SK-N-SH (cell line): ENCODE measurements around the gene DHRSX. TPM values are rescaled to one million over a fixed set of nuclear protein-coding genes. Genes with fewer than 3 reads are reported as not detected.

ENCODE experiments used
- CTCF ChIA-PET: fragments of 300-600, 350-600 bp; formaldehyde crosslinking; extraction: SDS; loops from one replicate; lab custom pipeline; 2021; lab: Yijun Ruan, JAX
- POLR2A ChIA-PET: fragments of 350-600 bp; sonication (Branson Sonifier 250); formaldehyde crosslinking; extraction: SDS; loops from one replicate; lab custom pipeline; 2020; ENCODE audit warnings: antibody characterized with exemption, inconsistent platforms; lab: Yijun Ruan, JAX
- DNase-seq: peaks from one replicate; pipeline ENCODE4 v3.0.0; 2012
- H2AFZ ChIP-seq: fragments of 200-600 bp; sonication (generic); 2 replicates; pipeline ENCODE4 v1.8.1; 2016; ENCODE audit warnings: antibody characterized with exemption, mild to moderate bottlenecking, low read depth
- H3F3A ChIP-seq: fragments of 200-600 bp; sonication (generic); replicated peaks from 2 replicates; pipeline ENCODE3; 2016; ENCODE audit warnings: antibody characterized with exemption, mild to moderate bottlenecking; ENCODE audit not compliant: insufficient read depth
- H3K27ac ChIP-seq, 2 experiments: fragments of 200-500 bp in 1 of 2; fragments of 200-600 bp in 1 of 2; sonication (Bioruptor generic) in 1 of 2; sonication (generic), shearing (Covaris generic) in 1 of 2; 2 replicates each; pipeline versions ENCODE4 v1.5.1 to v1.6.1; 2014 to 2016; ENCODE audit warnings: low read depth in 2 of 2, inconsistent platforms in 1 of 2, low read length in 1 of 2, mild to moderate bottlenecking in 1 of 2, mixed read lengths in 1 of 2
- H3K27me3 ChIP-seq: fragments of 200-600 bp; sonication (generic), shearing (Covaris generic); 2 replicates; pipeline ENCODE4 v1.6.1; 2016; ENCODE audit warnings: mixed run types; ENCODE audit not compliant: insufficient read depth
- H3K36me3 ChIP-seq, 2 experiments: fragments of 200-500 bp in 1 of 2; fragments of 200-600 bp in 1 of 2; sonication (Bioruptor generic) in 1 of 2; sonication (generic) in 1 of 2; replicated peaks in 1 of 2; 2 replicates each; pipeline versions ENCODE3 to v1.5.1; 2014 to 2016; ENCODE audit warnings: low read length in 1 of 2, mild to moderate bottlenecking in 1 of 2; ENCODE audit not compliant: insufficient read depth in 2 of 2, control insufficient read depth in 1 of 2
- H3K4me1 ChIP-seq, 2 experiments: fragments of 200-500 bp in 1 of 2; fragments of 200-600 bp in 1 of 2; sonication (Bioruptor generic) in 1 of 2; sonication (generic), shearing (Covaris generic) in 1 of 2; 2 replicates each; pipeline versions ENCODE4 v1.5.1 to v1.6.1; 2014 to 2016; ENCODE audit warnings: low read depth in 1 of 2, low read length in 1 of 2, mixed run types in 1 of 2; ENCODE audit not compliant: insufficient read depth in 2 of 2, control insufficient read depth in 1 of 2
- H3K4me2 ChIP-seq: fragments of 200-600 bp; sonication (generic), shearing (Covaris generic); 2 replicates; pipeline ENCODE4 v1.6.1; 2017; ENCODE audit warnings: mixed run types
- H3K4me3 ChIP-seq, 2 experiments: fragments of 200-500 bp in 1 of 2; fragments of 200-600 bp in 1 of 2; sonication (Bioruptor generic) in 1 of 2; sonication (generic), shearing (Covaris generic) in 1 of 2; 2 replicates each; pipeline versions ENCODE4 v1.5.1 to v1.8.1; 2014 to 2016; ENCODE audit warnings: low read depth in 2 of 2, inconsistent platforms in 1 of 2, low read length in 1 of 2, mild to moderate bottlenecking in 1 of 2, mixed read lengths in 1 of 2, moderate library complexity in 1 of 2
- H3K79me2 ChIP-seq: fragments of 200-600 bp; sonication (generic); 2 replicates; pipeline ENCODE4 v1.8.1; 2017; ENCODE audit warnings: mild to moderate bottlenecking; ENCODE audit not compliant: insufficient read depth
- H3K9ac ChIP-seq: fragments of 200-600 bp; sonication (generic); 2 replicates; pipeline ENCODE4 v1.6.1; 2017; ENCODE audit warnings: mixed run types
- H3K9me2 ChIP-seq: fragments of 200-600 bp; sonication (generic); 2 replicates; pipeline ENCODE4 v1.6.1; 2017; ENCODE audit warnings: mixed run types
- H3K9me3 ChIP-seq: fragments of 200-600 bp; sonication (generic); 2 replicates; pipeline ENCODE4 v1.6.1; 2017; ENCODE audit warnings: mixed run types, mild to moderate bottlenecking, moderate library complexity
- H4K20me1 ChIP-seq: fragments of 200-600 bp; sonication (generic); 2 replicates; pipeline ENCODE4 v1.6.1; 2017; ENCODE audit warnings: mild to moderate bottlenecking, mixed run types; ENCODE audit not compliant: insufficient read depth
- CHD2 ChIP-seq: fragments of 150-350 bp; IDR thresholded peaks from 2 replicates; pipeline ENCODE4 v1.6.1; 2018; ENCODE audit warnings: low read length; ENCODE audit not compliant: partially characterized antibody
- ELF1 ChIP-seq: IDR thresholded peaks from 2 replicates; pipeline ENCODE4 v1.4.0; 2012
- EP300 ChIP-seq, 2 experiments: IDR thresholded peaks; 2 replicates each; pipeline versions ENCODE4 v1.4.0 to v1.6.1; 2012; ENCODE audit warnings: borderline replicate concordance in 1 of 2, low read depth in 1 of 2, low read length in 1 of 2
- EZH2phosphoT487 ChIP-seq: fragments of 200-600 bp; sonication (generic); IDR thresholded peaks from 2 replicates; pipeline ENCODE4 v1.6.1; 2017; ENCODE audit warnings: low read depth, mixed run types, mild to moderate bottlenecking, antibody characterized with exemption, moderate library complexity, borderline replicate concordance
- FOSL2 ChIP-seq: IDR thresholded peaks from 2 replicates; pipeline ENCODE4 v1.4.0; 2012; ENCODE audit warnings: low read depth, mild to moderate bottlenecking, moderate library complexity, borderline replicate concordance
- FOXJ3 ChIP-seq: sonication (generic); formaldehyde crosslinking; IDR thresholded peaks from 2 replicates; pipeline ENCODE4 v1.5.1; 2020; ENCODE audit warnings: mild to moderate bottlenecking, missing genetic modification reagents
- FOXM1 ChIP-seq: IDR thresholded peaks from 2 replicates; pipeline ENCODE4 v1.4.0; 2012; ENCODE audit warnings: low read depth, mild to moderate bottlenecking
- GABPA ChIP-seq: IDR thresholded peaks from 2 replicates; pipeline ENCODE4 v1.4.0; 2012; ENCODE audit warnings: low read depth, mild to moderate bottlenecking
- GATA2 ChIP-seq: sonication (generic); formaldehyde crosslinking; IDR thresholded peaks from 2 replicates; pipeline ENCODE4 v1.5.0; 2020; ENCODE audit warnings: mild to moderate bottlenecking, missing genetic modification reagents
- JUND ChIP-seq: IDR thresholded peaks from 2 replicates; pipeline ENCODE4 v1.4.0; 2012
- MXI1 ChIP-seq: IDR thresholded peaks from 2 replicates; pipeline ENCODE4 v1.6.1; 2012; ENCODE audit warnings: mild to moderate bottlenecking, low read depth, low read length, improper control_type of control experiment
- NRF1 ChIP-seq: IDR thresholded peaks from 2 replicates; pipeline ENCODE4 v1.6.1; 2012; ENCODE audit warnings: low read depth, mild to moderate bottlenecking, low read length
- POLR2AphosphoS5 ChIP-seq: IDR thresholded peaks from 2 replicates; pipeline ENCODE4 v1.6.1; 2012; ENCODE audit warnings: low read depth, low read length
- RAD21 ChIP-seq: IDR thresholded peaks from 2 replicates; pipeline ENCODE4 v1.6.1; 2012; ENCODE audit warnings: mild to moderate bottlenecking, low read length
- RFX5 ChIP-seq: IDR thresholded peaks from 2 replicates; pipeline ENCODE4 v1.6.1; 2012; ENCODE audit warnings: mild to moderate bottlenecking, improper control_type of control experiment, low read length
- SIN3A ChIP-seq: IDR thresholded peaks from 2 replicates; pipeline ENCODE4 v1.6.1; 2012; ENCODE audit warnings: low read depth, mild to moderate bottlenecking, low read length, moderate library complexity, borderline replicate concordance
- SMC3 ChIP-seq: IDR thresholded peaks from 2 replicates; pipeline ENCODE4 v1.6.1; 2012; ENCODE audit warnings: low read depth, low read length, improper control_type of control experiment
- TAF1 ChIP-seq: IDR thresholded peaks from 2 replicates; pipeline ENCODE4 v1.6.1; 2012; ENCODE audit warnings: low read depth, mild to moderate bottlenecking, low read length, moderate library complexity, borderline replicate concordance
- WGBS: methylation state at CpG from one replicate; pipeline ENCODE4 v1.1.6; 2017; ENCODE audit warnings: low lambda C conversion rate; 5-methylcytosine and 5-hydroxymethylcytosine counted together
- polyA plus RNA-seq, 3 experiments: library from polyadenylated mRNA; depleted of rRNA; stranded (reverse); fragments of >200 nt; gene quantifications; 2 replicates each; pipeline ENCODE4 v1.2.3, GENCODE V29; 2012
- TF ChIP-seq, protein P1 (sequence below): IDR thresholded peaks from 2 replicates; pipeline ENCODE4 v1.4.0; 2012; ENCODE audit warnings: low read depth, borderline replicate concordance
- TF ChIP-seq, protein P2 (sequence below): IDR thresholded peaks from 2 replicates; pipeline ENCODE4 v1.6.1; 2012; ENCODE audit warnings: mild to moderate bottlenecking, low read depth, low read length, moderate library complexity
- TF ChIP-seq, protein P3 (sequence below): fragments of 150-350 bp; IDR thresholded peaks from 2 replicates; pipeline ENCODE4 v1.6.1; 2017; ENCODE audit warnings: antibody characterized with exemption, low read length, low read depth, borderline replicate concordance

The DHRSX gene
- polyA plus RNA-seq, 1 of the 3 experiments (the other 2 are of a cell fraction), result 34.3 TPM

DNA sequence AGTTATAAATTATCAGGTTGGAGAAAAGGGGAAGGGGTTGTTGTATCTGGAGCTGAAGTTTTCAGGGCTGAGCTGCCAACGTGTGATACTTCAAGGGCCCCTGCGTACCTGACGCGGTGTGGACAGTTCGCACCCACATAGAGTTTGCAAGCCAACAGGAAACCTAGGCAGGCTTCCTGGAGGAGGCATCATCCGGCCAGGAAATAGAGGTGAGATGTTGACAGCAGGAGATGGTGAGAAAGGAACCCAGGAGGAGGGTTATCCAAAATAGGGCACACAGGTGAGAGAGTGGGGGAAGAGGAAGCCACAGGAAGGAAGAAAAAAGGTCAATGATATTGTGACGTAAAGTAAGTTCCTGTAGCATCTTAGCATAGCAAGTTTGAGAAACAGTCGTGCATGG lies 127.2 kb downstream of the DHRSX start:
- ChIA-PET POLR2A (no interaction called here), CTCF (no interaction called here)
- no peaks in the 10 kb centered on the region for H3F3A ChIP-seq
- DNase-seq, result no peak
- H3K9me3 ChIP-seq, result no peaks in the 10 kb centered on the region
- no peaks in the 10 kb centered on the region for H3K4me1 ChIP-seq
- H3K4me2 ChIP-seq, result no peak overlapping the region
- H3K9me2 ChIP-seq, result no peaks in the 10 kb centered on the region
- H3K79me2 ChIP-seq, result no peaks in the 10 kb centered on the region
- no peaks in the 10 kb centered on the region for H3K27me3 ChIP-seq
- H2AFZ ChIP-seq, result no peak overlapping the region
- H3K4me3 ChIP-seq, result no peak overlapping the region
- H3K27ac ChIP-seq, result no peak overlapping the region; a peak in 1 of 4 replicates
- no peak overlapping the region for H3K9ac ChIP-seq
- TF ChIP-seq JUND, result no peak
- TF ChIP-seq ELF1, result no peak
- no peak for TF ChIP-seq GABPA
- no peak for TF ChIP-seq CHD2
- no peak for TF ChIP-seq GATA2 (CRISPR knock-in tag)
- no peak for TF ChIP-seq MXI1
- TF ChIP-seq RAD21, result no peak
- 90% methylated on average over 8 of the region's 8 CpGs for WGBS
- no peaks in the 10 kb centered on the region for H3K36me3 ChIP-seq
- no peaks in the 10 kb centered on the region for H4K20me1 ChIP-seq

DNA sequence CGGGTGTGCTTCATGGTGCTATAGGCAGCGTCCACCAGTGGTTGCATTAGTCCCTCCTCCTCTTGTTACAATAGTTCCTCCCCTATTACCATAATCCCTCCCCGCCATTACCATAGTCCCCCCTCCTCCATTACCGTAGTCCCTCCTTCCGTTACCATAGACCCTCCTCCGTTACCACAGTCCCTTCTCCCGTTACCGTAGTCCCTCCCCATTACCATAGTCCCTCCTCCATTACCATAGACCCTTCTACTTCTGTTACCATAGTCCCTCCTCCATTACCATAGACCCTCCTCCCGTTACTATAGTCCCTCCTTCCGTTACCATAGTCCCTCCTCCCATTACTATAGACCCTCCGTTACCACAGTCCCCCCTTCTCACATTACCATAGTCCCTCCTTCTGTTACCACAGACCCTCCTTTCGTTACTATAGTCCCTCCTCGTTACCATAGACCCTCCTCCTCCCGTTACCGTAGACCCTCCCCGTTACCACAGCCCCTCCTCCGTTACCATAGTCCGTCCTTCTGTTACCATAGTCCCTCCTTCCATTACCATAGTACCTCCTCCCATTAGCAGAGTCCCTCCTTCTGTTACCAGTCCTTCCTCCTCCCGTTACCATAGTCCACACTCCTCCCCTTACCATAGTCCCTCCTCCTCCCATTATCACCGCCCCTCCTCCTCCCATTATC lies 129.6 kb downstream of the DHRSX start:
- H3K27ac ChIP-seq, result peak overlapping the region in 1 of 2 experiments; percentile 46; a peak in 1 of 4 replicates
- DNase-seq, result no peak
- no peaks in the 10 kb centered on the region for H3K79me2 ChIP-seq
- no peaks in the 10 kb centered on the region for H3K9me2 ChIP-seq
- H3K9ac ChIP-seq, result no peak overlapping the region
- POLR2A ChIA-PET, result no interaction called here
- H3F3A ChIP-seq, result no peaks in the 10 kb centered on the region
- H3K4me3 ChIP-seq, result no peak overlapping the region
- H4K20me1 ChIP-seq, result no peaks in the 10 kb centered on the region
- H3K4me2 ChIP-seq, result no peak overlapping the region
- H2AFZ ChIP-seq, result no peak overlapping the region
- WGBS, result 89% methylated on average over 20 of the region's 20 CpGs
- no peaks in the 10 kb centered on the region for H3K36me3 ChIP-seq
- TF ChIP-seq SMC3 (no peak), EZH2phosphoT487 (no peak), FOXJ3 (CRISPR knock-in tag) (no peak), EP300 (IDR thresholded peaks at IDR 0.05; ENCODE audit: borderline replicate concordance in 1 of 2, low read depth in 1 of 2, low read length in 1 of 2) (no peak), GATA2 (CRISPR knock-in tag) (no peak), CHD2 (no peak), GABPA (no peak), POLR2AphosphoS5 (no peak), ELF1 (no peak), NRF1 (no peak), RFX5 (no peak), FOSL2 (no peak), JUND (no peak), TAF1 (no peak), FOXM1 (no peak), SIN3A (no peak)
- TF ChIP-seq, protein P1, sequence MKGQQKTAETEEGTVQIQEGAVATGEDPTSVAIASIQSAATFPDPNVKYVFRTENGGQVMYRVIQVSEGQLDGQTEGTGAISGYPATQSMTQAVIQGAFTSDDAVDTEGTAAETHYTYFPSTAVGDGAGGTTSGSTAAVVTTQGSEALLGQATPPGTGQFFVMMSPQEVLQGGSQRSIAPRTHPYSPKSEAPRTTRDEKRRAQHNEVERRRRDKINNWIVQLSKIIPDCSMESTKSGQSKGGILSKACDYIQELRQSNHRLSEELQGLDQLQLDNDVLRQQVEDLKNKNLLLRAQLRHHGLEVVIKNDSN, result no peak
- TF ChIP-seq, protein P2, sequence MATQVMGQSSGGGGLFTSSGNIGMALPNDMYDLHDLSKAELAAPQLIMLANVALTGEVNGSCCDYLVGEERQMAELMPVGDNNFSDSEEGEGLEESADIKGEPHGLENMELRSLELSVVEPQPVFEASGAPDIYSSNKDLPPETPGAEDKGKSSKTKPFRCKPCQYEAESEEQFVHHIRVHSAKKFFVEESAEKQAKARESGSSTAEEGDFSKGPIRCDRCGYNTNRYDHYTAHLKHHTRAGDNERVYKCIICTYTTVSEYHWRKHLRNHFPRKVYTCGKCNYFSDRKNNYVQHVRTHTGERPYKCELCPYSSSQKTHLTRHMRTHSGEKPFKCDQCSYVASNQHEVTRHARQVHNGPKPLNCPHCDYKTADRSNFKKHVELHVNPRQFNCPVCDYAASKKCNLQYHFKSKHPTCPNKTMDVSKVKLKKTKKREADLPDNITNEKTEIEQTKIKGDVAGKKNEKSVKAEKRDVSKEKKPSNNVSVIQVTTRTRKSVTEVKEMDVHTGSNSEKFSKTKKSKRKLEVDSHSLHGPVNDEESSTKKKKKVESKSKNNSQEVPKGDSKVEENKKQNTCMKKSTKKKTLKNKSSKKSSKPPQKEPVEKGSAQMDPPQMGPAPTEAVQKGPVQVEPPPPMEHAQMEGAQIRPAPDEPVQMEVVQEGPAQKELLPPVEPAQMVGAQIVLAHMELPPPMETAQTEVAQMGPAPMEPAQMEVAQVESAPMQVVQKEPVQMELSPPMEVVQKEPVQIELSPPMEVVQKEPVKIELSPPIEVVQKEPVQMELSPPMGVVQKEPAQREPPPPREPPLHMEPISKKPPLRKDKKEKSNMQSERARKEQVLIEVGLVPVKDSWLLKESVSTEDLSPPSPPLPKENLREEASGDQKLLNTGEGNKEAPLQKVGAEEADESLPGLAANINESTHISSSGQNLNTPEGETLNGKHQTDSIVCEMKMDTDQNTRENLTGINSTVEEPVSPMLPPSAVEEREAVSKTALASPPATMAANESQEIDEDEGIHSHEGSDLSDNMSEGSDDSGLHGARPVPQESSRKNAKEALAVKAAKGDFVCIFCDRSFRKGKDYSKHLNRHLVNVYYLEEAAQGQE, result no peak
- TF ChIP-seq, protein P3, sequence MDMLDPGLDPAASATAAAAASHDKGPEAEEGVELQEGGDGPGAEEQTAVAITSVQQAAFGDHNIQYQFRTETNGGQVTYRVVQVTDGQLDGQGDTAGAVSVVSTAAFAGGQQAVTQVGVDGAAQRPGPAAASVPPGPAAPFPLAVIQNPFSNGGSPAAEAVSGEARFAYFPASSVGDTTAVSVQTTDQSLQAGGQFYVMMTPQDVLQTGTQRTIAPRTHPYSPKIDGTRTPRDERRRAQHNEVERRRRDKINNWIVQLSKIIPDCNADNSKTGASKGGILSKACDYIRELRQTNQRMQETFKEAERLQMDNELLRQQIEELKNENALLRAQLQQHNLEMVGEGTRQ, result no peak
- CTCF ChIA-PET, result no interaction called here
- H3K9me3 ChIP-seq, result no peaks in the 10 kb centered on the region
- H3K27me3 ChIP-seq, result no peaks in the 10 kb centered on the region
- H3K4me1 ChIP-seq, result no peaks in the 10 kb centered on the region
